ENCODE measurements around the gene LMAN2L. TPM values are rescaled to one million over a fixed set of nuclear protein-coding genes. Genes with fewer than 3 reads are reported as not detected.

Gene LMAN2L
- polyA plus RNA-seq, 3 donors = 6.2 to 11.7 (median 10.2) TPM

- 73 to 85% (median 79%) methylated on average over 14 of the region's 14 CpGs for WGBS, 3 donors
- no peak overlapping the region for H3K27ac ChIP-seq (ENCODE audit: low read depth, low read length)
Observed at GRCh38 chr2:96693286-96694200, 46.3 kb downstream of the LMAN2L start.

DNA sequence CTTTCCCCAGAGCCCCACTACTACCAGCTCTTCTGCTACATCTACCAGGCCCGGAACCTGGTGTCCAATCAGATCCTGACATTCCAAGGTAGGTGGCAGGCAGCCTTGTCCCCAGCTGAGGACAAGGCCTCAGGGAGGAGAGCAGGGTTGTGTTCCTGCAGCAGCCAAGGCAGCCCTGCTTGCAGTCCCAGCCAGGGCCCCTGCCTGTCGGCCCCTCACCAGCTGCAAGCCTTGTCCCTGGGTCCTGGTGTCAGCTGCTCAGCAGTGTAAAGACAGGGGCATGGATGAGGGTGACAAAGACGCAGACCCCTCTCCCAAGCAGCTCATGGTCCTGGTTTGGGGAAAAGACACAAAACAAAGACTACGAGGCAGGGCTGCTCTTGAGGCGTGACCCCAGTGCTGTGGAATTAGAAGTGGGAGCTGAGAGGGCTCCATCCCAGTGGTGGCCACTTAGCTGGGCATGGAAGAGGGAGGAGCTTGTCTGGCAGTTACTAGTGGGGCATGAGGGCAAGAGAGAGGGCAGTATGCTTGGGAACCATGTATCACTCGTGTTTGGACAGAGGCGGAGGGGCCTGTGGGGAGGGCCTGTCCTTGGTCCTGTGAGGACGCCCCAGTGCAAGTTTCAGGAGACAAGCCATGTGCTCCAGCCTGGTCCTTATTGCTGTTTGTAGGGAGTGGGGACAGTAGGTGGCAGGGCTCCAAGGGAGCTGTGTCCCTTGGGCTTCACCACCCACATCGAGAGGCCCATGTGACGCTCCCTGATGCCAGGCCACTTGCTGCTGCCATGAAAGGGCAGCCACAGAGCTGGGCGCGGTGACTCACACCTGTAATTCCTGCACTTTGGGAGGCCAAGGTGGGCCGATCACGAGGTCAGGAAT, 47.5 kb downstream of the LMAN2L start:
- H3K27ac ChIP-seq (ENCODE audit: low read depth, low read length) = no peak overlapping the region
- WGBS, 3 donors = 81 to 93% (median 91%) methylated on average over 14 of the region's 14 CpGs

DNA sequence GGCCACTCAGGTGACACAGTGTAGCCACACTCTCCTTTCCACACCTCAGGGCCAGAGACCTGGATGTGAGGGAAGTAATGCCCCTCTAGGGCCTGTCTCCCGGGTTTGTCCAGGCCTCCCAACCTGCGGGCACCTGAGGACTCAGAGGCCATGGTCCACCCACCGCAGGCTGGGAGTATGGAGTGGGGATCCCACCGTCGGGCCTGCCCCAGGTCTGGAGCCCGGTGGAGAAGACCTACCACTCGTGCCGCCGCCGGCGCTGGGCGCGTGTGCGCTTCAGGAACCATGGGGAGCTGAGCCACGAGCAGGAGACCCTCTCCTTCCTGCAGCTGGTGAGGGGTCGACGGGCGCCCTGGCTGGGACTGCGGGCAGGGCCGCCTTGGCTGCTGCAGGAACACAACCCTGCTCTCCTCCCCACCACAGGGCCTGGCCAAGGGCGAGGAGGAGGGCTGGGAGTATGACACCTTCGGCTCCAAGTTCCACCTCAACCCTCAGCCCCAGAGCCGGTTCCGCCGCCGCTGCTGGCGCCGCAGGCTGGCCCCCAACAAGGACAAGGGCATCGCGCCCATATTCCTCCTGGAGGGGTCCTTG, 48.7 kb downstream of the LMAN2L start:
- H3K27ac ChIP-seq (ENCODE audit: low read depth, low read length) = no peak overlapping the region
- WGBS, 3 donors = 92 to 95% (median 93%) methylated on average over 30 of the region's 30 CpGs

- no peak overlapping the region for H3K27ac ChIP-seq (ENCODE audit: low read depth, low read length)
- 88 to 91% (median 89%) methylated on average over 16 of the region's 16 CpGs for WGBS, 3 donors
Observed at GRCh38 chr2:96690306-96691021, 49.4 kb downstream of the LMAN2L start.

- WGBS, 3 donors = 94 to 98% (median 94%) methylated on average over 14 of the region's 14 CpGs
- no peak overlapping the region for H3K27ac ChIP-seq (ENCODE audit: low read depth, low read length)
Observed at GRCh38 chr2:96689431-96689991, 50.4 kb downstream of the LMAN2L start.

DNA sequence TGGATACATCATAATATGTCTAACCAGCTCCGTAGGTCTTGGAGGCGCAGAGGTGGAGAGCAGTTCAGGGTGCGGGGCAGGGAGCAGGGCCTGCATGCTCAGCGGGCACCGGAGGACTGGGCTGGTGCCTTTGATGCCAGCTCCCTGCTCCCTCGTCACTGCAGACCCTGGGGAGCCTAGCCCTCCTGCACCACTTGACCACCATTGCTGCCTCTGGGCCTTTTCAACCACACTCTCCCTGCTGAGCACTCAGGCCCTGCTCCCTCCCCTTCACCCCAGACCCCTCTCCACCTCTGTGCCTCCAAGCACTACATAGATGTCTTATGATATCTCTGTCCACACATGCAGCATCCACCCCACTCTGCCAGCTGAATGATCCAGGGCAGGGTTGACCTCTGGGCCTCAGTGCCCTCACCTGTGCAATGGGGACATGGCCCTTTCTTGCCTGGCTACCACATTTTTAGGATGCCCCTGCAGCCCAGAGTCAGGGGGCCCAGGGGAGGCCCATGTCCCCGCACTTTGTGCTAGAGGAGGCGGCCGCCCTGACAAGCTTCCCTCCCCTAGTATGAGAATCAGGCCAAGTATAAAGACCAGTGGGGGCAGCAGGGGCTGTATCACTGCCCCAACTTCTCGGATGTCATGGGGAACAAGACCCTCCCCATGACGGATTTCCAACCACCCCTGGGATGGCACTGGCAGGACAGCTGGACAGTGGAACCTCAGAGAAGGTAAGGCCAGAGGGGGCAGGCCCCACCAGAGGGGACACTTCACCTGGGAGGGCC, 51.0 kb downstream of the LMAN2L start:
- no peak overlapping the region for H3K27ac ChIP-seq (ENCODE audit: low read depth, low read length)
- 94 to 95% (median 94%) methylated on average over 10 to 11 of the region's 11 CpGs for WGBS, 3 donors

DNA sequence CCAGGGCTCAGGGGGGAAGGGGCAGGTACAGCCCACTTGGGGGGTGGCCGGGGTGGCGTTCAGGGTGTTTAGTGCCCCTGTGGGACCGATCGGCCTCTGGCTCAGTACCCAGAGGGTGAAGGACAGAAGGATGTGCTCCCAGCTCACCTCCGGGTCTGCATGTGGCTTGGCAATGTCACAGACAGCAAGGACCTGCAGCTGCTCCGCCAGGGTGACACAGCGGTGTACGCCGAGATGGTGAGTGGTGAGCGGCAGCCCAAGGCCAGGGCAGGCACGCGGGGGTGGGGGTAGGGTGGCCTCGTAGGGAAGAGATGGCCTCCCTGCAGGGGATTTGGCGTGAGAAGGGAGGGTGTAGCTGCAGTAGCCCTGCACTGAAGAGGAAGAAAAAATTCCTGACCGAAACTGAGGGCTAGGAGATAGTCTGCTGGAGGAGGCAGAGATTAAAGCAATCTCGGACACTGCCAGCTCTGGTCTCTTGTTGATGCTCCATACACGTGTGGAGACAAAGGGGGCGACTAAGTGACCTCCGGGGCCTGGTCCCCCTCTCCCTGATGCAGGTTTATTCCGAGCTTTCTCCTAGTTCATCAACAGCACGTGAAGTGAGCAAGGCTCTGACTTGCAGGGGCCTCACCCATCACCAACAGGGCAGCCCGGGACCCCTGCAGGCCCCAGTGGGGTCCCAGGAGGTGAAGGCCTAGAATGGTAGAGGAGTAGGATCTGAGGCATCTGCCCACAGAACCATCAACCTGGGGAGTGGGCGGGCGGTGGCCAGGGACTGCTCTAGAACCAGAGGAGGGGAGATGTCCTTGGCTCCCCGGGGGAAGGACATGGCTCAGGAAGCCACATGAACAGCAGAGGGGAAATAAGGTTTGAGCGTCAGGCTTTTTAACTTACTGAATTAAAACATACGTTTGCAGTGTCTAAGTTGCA, 51.9 kb downstream of the LMAN2L start:
- 60 to 84% (median 83%) methylated on average over 26 to 27 of the region's 27 CpGs for WGBS, 3 donors
- no peak overlapping the region for H3K27ac ChIP-seq (ENCODE audit: low read depth, low read length)

- H3K27ac ChIP-seq (ENCODE audit: low read depth, low read length) = no peak overlapping the region
- WGBS, 3 donors = 96 to 98% (median 96%) methylated on average over 3 of the region's 3 CpGs
Observed at GRCh38 chr2:96687266-96687665, 52.6 kb downstream of the LMAN2L start.

GRCh38 chr2:96685577-96686459, 54.0 kb downstream of the LMAN2L start:
- H3K27ac ChIP-seq (ENCODE audit: low read depth, low read length) = no peak overlapping the region
- WGBS, 3 donors = 49 to 55% (median 54%) methylated on average over 19 of the region's 19 CpGs

DNA sequence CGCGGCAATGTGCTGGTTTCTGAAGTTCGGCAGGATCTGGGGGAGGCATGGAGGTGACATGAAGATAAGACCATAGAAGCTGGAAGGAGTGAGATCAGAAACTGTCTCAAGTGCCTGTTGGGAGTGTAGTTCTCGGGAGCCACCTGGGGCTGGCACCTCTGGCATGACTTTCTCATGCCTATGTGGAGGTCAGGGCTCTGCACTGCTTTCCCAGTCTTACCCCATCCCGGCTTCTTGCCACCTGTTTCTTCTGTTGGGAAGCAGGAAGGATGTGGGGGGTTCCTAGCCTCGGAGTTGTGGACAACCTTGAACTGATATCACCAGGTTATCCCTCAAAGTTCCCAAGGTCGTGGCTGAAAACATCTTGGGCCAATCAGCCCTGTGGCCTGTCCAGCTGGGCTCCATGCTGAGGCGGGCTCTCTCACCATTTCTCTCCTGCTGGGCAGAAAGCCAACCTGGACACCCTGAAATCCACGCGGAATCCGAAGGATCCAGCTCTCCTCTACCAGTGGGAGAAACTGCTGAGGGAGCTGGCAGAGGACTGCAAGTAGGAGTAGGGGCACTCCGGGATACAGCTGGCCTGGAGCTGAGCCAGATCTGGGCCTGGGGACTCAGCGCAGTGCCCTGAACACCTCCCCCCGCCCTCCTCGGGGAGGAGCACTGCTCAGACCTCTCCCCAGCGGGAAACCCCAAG, 54.8 kb downstream of the LMAN2L start:
- no peak overlapping the region for H3K27ac ChIP-seq (ENCODE audit: low read depth, low read length)
- whole genome bisulfite sequencing, 3 donors = 48 to 65% (median 59%) methylated on average over 16 of the region's 16 CpGs

DNA sequence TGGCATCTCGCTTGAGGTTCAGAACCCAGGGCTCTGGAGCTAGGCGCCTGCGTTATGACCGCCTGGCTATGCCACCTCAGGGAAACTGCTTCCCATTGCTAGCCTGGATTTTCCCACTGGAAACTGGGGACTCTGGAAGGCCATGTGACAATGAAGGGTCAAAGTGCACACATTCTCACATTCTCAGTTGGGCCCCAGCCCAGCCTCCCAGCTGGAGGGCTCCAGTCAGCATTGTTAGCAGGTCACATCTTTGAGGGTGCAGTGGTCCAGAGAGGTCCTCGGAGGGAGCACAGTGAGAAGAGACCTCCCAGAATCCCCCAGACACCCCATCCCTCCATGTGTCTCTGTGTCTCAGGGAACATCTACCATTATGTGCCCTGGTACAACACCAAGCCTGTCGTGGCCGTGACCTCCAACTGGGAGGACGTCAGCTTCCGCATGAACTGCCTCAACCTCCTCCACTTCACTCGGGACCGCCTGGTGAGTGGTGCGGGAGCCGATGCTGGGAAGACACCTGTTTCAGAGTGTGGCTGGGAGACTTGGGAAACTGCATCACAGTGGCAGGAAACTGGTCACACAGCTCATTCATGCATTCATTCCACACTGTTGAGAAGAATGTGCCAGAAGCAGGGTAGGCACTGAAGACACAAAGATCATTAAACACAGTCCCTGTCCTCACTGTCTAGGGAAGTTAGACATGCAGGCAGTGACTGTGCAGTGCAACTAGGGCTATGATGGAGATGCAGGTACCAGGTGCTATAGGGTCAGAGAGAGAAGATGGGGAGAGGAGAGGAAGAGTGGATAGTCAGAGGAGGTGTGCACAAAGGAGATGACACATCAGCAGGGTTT, 55.7 kb downstream of the LMAN2L start:
- 78 to 95% (median 94%) methylated on average over 13 of the region's 13 CpGs for WGBS, 3 donors

GRCh38 chr2:96683307-96683706, 56.6 kb downstream of the LMAN2L start:
- H3K27ac ChIP-seq (ENCODE audit: low read depth, low read length) = no peak overlapping the region
- WGBS, 3 donors = 85 to 88% (median 85%) methylated on average over 5 of the region's 5 CpGs

More for the DNA sequence above, 55.7 kb downstream of the LMAN2L start:
- H3K27ac ChIP-seq (ENCODE audit: low read depth, low read length) = no peak overlapping the region

- H3K27ac ChIP-seq (ENCODE audit: low read depth, low read length) = no peak overlapping the region
- WGBS, 3 donors = 86 to 94% (median 88%) methylated on average over 4 of the region's 4 CpGs
Observed at GRCh38 chr2:96681540-96681939, 58.3 kb downstream of the LMAN2L start.

DNA sequence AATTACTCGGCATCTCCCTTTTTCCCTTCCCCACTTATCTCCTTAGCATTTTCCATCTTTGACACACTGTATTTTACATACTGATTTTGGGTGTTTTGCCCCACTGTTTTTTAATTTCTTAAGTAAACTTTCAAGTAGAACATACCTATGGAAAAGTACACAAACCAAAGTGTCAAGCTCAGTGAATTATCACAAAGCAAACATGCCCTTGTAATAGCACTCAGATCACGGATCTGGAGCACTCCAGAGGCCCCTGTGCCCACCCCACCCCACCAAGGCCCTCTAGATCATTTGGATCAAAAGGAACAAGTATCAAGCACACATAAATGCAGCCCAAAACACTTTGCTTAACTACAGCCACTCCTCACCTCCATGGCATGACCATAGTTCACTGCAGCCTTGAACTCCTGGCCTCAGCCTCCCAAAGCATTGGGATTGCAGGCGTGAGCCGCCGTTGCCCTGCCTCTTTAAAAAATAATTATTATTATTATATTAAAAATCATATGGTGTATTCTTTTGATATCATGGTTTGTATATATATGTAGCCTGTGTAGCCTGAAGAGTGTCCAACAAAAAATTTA, 59.2 kb downstream of the LMAN2L start:
- H3K27ac ChIP-seq (ENCODE audit: low read depth, low read length) = no peak overlapping the region
- WGBS, 3 donors = 30 to 85% (median 72%) methylated on average over 5 of the region's 5 CpGs
